OCI-M1 (cell line): Measurements from ENCODE around the gene DMPK.
"Not testable (repeated sequence)": the region's sequence is repeated elsewhere in the genome, so short reads cannot be mapped to it uniquely, and the experiment has no call there.

Experiments used
- DNase-seq: peaks from one replicate; lab custom pipeline; 2025; lab: John Stamatoyannopoulos, UW

The DMPK gene

DNA sequence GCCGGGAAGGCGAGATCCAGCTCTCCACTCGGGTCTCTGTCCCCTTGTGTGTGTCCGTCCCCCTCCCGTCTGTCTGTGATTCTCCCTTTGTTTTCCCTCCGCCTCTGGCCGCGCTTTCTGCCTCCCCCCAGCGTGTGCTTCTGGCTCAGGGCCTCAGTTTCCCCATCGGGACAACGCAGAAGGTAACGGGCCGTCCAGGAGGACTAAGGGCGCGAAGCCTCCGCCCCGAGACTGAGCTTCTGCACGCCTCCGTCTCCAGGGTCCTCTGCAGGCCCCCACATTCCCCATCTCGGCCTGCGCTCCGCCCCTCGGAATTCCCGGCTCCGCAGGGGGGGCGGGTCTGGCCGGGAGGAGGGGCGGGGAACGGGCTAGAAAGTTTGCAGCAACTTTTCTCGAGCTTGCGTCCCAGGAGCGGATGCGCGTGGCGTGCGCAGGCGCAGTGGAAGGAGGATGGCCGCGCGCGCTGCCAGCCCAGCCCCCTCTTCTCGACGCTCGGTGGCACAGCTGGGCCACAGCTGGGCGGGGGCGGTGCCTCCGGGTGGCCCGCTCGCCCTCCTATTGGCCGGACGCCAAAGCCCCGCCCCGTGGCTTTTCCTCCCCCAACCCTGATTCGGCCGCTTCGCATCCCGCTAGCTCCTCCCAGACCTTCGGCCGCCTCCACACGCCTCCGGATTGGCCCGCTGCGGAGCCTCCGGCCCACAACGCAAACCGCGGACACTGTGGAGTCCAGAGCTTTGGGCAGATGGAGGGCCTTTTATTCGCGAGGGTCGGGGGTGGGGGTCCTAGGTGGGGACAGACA, 13.1 kb downstream of the DMPK start, which contains the start of gene SIX5:
TSS of gene SIX5 (minus strand) at position 269 of the 799 bp plus-strand sequence. CDS start 408 bp downstream, outside the sequence.
- peak; percentile 99 for DNase-seq

DNA sequence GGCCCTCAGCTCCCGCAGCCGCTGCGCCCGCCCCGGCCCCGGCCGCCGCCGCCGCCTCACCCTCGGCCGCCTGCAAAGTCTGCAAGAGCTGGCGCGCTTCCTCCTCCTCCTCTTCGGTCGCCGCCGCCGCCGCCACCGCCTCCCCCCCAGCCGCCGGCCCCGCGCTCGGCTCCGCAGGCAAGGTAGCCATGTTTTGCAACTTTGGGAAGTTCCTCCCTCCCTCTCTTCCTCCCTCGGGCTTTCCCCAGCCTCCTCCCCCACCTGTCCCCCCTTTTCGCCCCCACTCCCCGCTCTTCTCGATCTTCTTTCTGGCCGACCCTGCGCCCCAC, 13.7 kb downstream of the DMPK start:
- peak; percentile 76 for DNase-seq

DNA sequence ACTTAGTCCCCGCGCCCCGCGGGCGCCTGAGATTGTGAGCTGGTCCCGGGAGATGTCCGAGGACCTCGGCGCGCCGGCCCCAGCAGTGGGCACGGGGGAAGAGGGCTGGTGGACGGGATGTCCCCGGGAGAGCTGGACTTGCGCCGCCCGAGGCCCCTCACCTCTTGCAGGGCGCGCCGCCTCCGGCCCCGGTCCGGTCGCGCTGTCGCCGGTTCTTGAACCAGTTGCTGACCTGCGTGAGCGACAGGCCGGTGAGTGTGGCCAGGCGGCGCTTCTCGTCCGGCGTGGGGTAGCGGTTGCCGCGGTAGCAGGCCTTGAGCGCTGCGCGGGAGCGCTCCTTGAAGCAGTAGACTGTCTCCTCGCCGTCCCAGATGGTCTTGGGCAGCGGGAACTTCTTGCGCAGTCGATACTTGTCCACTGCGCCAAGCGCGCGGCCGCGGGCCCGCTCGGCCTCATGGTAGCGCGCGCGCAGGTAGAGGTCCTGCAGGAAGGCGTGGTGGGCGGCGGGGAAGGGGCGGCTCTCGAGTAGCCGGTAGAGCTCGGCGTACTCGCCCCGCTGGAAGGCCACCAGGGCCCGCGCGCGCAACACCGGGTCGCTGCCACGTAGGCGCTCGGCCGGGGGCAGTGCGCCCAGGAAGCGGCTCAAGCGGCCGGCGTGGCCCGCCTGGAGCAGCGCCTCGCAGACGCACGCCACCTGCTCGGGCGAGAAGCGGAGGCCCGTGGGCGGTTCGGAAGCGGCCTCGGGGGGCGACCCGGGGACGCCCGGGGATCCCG, 14.2 kb downstream of the DMPK start:
- peak; percentile 76 for DNase-seq

DNA sequence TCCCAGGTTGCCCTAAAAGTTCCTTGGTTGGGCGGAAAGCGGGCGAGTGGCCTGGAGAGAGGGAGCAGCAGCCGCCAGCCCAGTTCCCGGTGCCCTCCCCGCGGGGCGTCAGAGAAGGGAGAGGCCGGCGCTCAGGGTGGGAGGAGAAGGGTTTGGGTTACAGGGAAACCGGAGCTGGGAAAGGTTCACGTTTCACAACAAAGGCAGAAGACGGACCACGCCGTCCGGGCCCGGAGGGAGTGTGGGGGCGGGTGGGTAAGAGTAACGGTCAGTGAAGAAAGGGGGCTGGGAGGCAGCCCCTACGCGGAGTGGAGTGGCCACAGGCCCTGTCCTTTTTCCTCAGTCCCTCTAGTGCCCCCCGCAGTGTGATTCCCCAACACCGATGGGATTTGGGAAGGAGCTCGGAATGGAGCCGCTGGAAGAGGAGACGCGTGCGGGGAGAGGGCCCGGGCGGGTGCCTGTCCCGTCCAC, 14.8 kb downstream of the DMPK start:
- no peak for DNase-seq

DNA sequence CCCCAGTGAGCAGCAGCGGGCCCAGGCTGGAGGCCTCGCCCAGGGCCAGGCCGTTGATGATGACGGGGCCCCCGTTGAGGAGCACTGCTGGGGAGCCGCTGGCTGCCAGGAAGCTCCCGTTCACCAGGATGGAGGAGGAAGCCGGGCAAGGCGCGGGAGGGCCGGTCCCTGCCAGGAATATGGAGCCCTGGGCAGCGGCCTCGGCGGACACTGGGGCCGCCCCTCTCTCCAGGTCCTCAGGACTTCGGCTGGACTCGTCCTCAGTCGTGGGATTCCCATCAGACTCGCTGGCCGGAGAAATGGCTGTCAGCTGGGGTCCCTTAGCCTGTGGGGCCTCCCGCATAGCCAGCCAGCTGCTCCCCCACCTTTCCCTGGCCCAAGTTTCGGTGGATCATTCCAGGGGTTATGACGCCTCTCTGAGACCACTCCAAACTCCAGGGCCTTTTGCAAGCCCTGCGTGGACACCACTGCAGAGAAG, 15.4 kb downstream of the DMPK start:
- no peak for DNase-seq

DNA sequence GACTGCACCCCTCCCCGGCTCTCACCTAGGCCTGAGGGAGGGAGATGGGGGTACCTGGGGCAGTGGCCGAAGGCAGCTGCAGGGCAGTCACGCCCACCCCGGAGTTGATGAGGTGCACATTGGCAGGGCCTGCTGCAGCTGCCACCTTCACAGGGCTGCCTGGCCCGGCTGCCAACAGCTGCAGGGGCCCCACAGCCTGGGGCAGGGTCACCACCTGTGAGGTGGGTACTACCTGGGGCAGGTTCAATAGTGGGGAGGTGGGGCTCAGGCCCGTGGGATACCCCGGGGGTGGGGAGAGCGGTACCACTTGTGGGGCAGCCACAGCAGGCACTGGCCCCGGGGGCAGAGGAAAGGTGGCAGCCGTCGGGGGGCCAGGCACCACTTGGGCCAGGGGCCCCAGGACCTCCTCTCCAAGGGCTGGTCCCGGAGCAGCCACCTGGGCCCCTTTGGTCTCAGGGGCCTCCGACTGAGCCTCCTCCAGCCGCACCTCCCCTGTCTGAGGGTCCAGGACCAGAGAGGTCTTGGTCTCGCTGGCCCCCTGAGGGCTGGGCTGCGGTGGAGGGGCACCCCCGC, 15.9 kb downstream of the DMPK start:
- no peak for DNase-seq

DNA sequence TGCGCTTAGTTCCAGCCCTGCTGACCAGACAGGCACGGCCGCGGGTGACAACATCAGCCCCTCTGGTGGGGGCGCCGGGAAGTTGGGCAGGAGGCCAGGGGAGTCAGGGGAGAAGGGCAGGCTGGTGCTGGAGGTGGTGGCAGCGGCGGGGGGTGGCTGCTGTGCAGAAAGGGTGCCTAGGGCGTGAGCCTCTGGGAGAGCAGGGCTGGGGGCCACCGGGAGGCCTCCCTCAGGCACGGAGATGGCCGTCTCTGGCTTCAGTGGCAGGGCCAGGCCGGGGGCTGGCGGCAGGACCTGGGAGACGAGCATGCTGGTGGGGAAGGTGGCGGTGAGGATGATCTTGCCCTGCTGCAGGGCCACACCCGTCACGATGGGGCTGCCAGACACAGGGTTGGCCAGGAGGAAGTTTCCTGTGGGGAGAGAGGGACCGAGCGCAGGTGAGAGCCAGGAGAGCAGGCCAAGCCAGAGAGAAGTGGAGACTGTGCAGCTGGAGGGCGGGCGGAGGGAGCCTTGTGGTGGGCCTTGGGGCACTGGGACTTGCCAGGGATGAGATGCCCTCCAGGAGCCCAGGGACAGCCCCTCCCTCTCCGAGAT, 16.5 kb downstream of the DMPK start:
- no peak for DNase-seq

DNA sequence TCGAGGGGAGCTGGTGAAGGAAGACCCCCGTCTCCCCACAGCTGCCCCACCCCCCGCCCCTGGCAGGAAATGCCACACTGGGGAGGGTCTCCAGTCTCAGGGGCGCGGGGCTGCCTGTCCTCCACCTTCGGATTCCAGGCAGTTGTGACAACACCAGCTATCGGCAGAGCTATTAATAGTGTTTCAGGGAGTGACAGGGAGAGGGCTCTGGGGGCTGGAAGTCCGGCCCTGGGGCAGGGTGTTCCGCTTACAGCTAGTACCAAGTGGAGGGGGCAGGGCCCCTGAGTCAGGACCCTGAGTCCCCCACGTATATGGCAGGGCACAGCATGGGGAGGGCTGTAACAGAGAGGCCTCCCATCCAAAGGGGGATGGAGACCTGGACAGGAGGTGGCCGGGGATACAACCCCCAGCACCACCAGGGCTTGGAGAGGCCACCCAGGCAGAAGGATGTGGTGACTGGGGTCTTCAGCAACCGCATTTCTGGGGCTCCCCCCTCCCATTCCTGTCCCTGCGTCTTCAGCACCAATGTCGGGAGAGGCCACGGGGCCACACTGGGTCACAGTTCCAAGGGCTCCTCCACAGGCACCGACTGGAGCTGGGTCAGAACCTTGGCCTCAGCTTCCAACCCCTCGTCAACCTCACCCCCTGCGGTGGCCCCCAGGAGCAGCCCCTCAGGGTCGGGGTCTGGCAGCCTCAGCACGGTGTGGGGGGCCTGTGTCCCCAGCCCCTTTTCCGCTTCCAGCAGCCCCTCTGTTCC, 17.2 kb downstream of the DMPK start:
- no peak for DNase-seq

DNA sequence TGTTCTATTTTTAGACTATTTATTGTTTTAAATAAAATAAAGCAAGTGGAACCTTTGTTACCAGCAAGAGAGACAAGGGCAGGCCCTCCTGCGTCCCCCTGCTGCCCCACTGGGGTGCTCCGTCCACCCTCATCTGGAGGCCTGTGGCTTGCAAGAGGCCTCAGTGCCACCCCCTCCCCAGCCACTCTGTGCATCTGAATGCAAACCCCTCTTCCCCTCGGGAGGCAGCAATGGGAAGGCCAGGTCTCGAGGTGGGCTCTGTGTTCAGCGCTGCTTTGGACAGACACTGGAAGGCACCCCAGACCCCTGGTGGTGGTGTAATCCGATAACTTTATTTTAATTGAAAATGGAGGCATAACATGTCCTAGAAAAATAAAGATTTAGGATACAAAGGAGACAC, 17.8 kb downstream of the DMPK start:
- DNase-seq: no peak

DNA sequence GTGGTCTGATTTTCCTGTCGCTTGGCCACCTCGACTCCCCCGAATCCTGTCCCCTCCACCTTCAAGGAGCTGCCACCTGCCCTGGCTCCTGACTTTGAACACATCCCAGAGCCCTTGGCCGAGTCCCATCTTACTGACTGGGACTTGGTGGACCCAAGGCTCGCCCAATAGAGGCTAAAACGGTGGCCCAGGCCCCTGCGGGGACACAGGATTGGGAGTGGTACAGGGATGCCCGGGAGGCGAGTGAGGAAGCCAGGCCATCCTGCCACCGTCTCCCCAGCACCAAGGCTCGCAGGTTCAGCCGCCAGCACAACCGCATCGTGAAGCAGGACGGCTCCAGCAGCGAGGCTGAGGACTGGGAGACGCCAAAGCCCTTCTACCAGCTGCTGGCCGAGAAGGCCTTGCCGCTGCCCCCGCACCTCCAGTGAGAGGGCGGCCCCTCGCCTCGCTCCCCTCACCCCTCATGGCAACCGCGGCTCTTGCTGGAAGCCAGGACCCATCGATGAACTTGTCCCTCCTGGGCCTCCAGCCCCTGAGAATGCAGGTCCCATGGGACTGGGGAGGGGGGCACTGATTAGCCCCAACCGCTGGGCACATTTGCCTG, 18.5 kb downstream of the DMPK start:
- no peak for DNase-seq

DNA sequence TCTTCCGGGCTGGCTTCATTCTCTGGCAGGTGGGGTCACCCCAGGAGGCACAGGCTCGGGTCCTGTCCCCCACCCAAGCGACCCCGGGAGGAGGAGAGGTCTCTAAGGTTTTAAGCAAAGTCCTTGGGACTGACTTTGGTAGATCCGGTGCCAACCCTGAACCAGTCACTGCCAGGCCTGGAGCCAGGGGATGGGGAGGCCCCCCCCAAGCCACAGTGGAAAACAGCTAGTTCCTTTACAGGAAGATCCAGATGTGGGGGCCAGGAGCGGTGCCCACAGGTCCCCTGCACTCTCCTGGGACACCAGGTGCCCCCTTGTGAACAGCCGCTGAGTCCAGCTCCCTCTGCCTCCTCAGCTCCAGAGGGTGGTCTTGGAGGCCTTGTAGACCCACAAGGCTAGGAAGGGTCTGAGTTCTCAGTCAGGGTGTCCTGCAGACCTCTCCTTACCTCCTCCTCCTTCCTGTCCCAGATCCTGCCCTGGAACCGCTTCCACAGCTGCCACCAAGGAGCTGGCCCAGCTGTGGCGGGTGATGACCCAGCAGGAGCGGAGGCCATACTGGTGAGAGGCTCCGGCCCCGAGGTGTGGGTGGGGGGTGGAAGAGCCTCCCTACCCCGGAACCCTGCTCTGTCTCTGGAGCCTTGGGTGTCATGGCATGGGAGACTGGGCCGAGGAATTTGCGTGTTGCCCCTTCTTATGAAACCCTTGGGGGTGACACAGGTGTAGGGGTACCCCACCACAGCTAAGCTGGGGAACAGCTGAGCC, 19.2 kb downstream of the DMPK start:
- no peak for DNase-seq

DNA sequence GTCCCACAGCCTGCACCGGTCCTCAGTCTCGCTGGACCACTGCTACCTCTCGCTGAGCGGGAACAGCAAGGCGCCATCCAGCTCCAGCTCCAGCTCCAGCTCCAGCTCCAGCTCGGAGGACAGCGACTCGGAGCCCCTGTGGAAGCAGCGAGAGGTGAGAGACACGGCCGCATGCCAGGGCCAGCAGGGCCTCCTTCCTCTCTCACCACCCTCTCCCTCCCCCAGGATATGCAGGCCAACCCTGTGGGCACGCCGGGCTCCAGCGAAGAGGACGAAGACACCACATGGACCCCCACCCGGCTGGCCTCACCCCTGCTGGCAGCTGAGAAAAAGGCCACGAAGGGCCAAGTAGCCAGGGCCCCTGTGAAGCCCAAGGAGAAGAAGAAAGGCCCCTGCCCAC, 20.6 kb downstream of the DMPK start:
- DNase-seq: no peak

DNA sequence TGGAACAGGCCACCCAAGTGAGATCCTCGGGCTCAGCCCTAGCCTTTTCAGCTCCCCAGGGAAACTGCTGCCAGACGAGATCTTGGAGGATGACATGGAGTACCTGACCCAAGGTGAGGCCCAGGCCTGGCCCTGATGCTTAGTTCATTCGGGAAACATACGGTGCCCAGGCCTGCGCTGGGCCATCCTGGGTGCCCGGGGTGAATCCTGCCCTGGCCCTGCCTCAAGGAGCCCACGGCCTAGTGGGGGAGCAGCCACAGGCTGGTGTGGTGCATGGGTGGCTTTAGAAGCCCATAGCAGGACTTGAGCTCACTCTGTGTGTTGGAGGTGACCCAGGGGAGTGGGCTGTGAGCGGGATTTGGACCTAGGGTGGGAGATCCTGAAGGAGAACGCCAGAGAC, 23.4 kb downstream of the DMPK start:
- DNase-seq: no peak

DNA sequence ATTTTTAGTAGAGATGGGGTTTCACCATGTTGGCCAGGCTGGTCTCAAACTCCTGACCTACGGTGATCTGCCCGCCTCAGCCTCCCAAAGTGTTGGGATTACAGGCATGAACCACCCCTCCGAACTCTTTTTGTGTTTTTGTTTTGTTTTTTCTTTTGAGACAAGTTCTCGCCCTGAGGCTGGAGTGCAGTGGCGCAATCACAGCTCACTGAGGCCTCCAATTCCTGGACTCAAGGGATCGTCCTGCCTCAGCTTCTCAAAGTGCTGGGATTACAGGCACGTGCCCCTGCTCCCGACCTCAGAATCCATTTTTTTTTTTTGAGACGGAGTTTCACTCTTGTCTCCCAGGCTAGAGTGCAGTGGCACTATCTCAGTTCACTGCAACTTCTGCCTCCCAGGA, 24.6 kb downstream of the DMPK start:
- DNase-seq: no peak

DNA sequence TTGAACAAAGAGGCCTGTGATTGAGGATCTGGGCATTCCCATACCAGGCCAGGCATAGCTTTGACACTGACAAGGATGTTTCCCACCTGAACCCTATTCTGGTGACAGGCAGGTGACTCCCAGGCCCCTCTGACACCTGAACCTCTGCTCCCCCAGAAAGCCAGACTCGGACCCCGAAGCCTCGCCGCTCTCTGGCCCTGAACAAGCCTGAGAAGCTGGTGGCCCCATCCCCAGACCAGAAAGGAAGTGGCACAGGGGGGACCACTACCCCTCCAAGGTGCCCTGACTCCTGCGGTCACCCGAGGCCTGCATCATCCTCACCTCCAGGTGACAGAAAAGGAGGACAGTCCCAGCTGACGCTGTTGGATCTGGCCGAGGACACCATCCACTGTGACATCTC, 28.0 kb downstream of the DMPK start:
- DNase-seq: no peak

DNA sequence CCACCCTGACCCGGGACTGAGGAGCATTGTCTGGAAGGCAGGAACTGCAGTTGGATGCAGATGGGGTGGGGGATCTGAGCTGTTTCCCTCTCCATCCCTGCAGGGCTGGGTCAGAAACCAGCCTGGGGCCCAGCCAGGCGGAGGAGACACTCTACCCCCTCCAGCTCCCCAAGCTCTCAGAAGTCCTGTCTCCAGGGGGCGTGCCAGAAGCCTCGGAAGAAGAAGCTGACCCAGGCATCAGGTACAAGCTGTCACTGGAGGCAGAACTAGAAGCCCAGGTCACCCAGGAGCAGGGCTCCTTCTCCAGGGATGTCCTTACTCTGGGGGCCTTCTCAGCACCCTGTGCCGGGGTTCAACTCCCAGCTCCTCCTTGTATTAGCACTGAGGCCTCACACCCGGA, 28.7 kb downstream of the DMPK start:
- peak; percentile 26 for DNase-seq

DNA sequence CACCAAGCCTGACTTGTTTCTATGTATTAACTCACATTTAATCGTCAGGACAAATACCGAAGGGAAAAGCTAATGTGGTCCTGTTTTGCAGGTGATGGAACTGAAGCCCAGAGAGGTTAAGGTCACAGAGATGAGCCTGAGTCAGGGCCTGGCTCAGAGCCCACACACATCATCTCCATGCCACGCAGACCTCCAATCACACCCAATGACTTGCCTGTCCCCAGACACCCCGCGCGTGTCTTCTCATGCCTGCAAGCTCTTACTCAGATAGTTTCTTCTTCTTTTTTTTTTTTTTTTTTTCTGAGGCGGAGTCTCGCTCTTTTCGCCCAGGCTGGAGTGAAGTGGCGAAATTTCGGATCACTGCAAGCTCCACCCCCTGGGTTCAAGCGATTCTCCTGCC, 29.7 kb downstream of the DMPK start:
- DNase-seq: no peak

DNA sequence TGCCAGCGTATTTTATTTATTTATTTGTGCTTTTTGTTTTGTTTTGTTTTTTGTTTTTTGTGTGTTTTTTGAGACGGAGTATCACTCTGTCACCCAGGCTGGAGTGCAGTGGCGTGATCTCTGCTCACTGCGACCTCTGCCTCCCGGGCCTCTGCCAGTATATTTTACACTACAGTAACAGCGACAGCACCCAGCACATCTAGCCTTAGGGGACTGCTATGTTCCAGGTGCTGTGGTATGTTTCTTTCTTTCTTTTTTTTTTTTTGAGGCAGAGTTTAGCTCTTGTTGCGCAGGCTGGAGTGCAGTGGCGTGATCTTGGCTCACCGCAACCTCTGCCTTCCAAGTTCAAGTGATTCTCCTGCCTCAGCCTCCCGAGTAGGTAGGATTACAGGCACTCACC, 30.8 kb downstream of the DMPK start:
- not testable (repeated sequence) for DNase-seq

DNA sequence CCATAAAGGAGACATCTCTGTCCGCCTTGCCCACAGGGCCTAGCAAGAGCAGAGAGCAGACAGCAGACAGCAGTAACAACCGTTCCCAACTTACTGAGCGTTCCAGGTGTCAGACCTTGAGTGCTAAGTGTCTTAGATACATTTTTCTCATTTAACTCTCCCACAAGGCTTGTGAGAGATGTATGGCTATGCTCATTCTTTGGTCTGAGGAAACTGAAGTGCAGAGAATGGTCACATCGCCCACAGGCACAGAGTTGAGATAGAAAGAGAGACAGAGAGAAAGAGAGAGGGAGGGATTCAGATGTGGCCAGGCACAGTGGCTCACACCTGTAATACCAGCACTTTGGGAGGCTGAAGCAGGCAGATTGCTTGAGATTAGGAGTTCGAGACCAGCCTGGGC, 34.8 kb downstream of the DMPK start:
- no peak for DNase-seq

DNA sequence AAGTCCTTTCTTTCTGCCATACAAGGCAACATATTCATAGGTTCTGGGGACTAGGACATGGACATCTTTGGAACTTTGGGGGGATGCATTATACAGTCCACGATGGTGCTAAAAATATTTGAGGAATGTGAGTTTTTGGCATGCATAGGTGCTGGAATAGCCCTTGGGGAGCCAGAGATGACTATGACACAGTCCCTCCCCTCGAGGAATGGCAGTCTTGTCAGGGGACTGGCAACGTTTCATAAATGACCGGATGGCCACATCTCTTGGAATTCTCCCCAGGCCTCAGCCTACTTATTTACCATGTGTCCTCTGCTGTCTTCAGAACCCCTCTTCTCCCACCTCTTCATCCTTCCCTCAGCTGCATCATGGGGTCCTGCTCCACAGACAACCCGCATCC, 35.4 kb downstream of the DMPK start:
- DNase-seq: no peak

DNA sequence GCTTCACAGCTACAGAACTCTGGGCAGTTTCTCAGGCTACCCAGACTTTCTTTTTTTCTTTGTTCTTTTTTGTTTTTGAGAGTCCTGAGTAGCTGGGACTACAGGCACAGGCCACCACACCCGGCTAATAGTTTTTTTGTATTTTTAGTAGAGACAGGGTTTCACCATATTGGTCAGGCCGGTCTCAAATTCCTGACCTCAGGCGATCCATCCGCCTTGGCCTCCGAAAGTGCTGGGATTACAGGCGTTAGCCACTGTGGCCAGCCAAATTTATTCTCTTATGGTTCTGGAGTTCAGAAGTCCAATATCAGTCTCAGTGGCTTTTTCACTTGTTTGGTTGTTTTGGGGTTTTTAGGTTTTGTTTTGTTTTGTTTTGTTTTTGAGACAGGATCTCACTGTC, 36.7 kb downstream of the DMPK start:
- no peak for DNase-seq
